B cell (primary cell): ENCODE data around the gene PRKCB.

Source experiments
- EZH2 ChIP-seq: IDR thresholded peaks from 2 replicates; pipeline ENCODE4 v1.6.1; 2012; ENCODE audit warnings: borderline replicate concordance, low read depth, mild to moderate bottlenecking, moderate library complexity, low read length; ENCODE audit not compliant: insufficient read depth, poor library complexity, severe bottlenecking
- TF ChIP-seq, protein P1 (sequence below): fragments of 200-600 bp; IDR thresholded peaks from one replicate; pipeline ENCODE4 v1.8.0; 2022; ENCODE audit warnings: antibody characterized with exemption, mild to moderate bottlenecking

DNA sequence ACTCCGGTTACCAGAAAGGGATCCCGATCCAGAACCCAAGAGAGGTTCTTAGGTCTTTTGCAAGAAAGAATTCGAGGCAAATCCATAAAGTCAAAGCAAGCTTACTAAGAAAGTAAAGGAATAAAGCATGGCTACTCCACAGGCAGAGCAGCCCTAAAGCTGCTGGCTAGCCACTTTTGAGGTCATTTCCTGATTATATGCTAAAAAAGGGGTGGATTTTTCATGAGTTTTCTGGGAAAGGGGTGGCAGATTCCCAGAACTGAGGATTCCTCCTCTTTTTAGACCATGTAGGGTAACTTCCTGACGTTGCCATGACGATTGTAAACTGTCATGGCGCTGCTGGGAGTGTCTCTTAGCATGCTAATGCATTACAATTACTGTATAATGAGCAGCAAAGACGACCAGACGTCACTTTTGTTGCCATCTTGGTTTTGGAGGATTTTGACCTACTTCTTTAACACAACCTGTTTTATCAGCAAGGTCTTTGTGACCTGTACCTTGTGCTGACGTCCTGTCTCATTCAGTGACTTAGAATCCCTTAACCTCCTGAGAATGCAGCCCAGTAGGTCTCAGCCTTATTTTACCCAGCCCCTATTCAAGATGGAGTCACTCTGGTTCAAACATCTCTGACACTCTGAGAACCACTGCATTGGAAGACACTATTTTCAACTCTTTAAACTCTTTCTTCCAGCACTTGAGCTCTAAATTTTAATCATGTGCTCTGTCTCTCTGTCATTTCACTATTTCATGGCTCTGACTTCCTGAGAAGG lies 216.7 kb downstream of the PRKCB start:
- TF ChIP-seq, protein P1, sequence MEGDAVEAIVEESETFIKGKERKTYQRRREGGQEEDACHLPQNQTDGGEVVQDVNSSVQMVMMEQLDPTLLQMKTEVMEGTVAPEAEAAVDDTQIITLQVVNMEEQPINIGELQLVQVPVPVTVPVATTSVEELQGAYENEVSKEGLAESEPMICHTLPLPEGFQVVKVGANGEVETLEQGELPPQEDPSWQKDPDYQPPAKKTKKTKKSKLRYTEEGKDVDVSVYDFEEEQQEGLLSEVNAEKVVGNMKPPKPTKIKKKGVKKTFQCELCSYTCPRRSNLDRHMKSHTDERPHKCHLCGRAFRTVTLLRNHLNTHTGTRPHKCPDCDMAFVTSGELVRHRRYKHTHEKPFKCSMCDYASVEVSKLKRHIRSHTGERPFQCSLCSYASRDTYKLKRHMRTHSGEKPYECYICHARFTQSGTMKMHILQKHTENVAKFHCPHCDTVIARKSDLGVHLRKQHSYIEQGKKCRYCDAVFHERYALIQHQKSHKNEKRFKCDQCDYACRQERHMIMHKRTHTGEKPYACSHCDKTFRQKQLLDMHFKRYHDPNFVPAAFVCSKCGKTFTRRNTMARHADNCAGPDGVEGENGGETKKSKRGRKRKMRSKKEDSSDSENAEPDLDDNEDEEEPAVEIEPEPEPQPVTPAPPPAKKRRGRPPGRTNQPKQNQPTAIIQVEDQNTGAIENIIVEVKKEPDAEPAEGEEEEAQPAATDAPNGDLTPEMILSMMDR, result no peak
- no peak for TF ChIP-seq EZH2
